ENCODE results near the gene RNF125. TPM values are rescaled to one million over a fixed set of nuclear protein-coding genes. Genes with fewer than 3 reads are reported as not detected.

Gene RNF125
- total and polyA plus RNA-seq, 9 of the 15 experiments (the other 6 are each of a cell fraction or from before 2014, with no cell fraction given), result 0.01 to 0.29 (median 0.07) TPM; not detected in 1

DNA sequence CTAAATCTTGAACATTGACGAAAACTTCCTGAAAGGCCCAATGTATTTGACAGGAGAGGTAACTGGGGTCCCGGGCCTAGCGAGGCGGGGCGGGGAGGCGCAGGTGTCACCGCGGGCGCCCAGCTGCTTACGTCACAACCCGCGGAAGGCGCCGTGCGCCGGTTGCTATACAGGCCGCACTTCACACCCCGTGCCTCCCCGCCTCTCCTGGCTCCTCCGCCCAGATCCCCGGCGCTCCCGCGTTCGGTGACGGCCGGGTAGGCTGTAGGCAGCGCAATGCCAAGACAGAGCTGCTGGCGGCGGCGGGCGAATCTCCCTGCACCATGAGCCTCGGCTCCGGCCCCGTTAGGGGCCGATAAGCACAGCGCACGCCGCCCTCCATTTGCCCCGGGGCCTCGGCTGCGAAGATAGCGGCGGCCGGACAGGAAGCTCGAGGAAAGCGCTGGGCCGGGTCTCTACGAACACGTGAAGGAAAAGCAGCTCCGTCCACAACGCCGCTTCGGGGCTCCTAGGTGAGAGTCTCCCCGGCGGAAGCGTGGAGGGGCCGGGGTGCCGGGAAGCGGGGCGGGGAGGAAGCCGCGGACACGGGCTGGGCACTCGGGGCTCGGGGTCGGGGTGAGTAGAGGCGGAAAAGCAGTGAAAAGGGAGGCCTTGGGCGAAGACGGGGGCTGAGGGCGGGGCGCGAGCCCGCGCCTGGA, 73.2 kb downstream of the RNF125 start, which contains the start of gene RNF138 (continued):
- TF ChIP-seq SAFB2 (IDR thresholded peaks at IDR 0.05; ENCODE audit: borderline replicate concordance, low read depth, low read length, severe bottlenecking) (no peak), EZH2 (IDR thresholded peaks at IDR 0.05; ENCODE audit: borderline replicate concordance, low read depth, low read length) (no peak), PYGO2 (tag; IDR thresholded peaks at IDR 0.05) (no peak), RBM15 (IDR thresholded peaks at IDR 0.05; ENCODE audit: insufficient read depth, low read length) (no peak), CCNT2 (IDR thresholded peaks at IDR 0.05; ENCODE audit: borderline replicate concordance, extremely low read depth, insufficient read length, low read depth, low read length) (peak; percentile 78), ZC3H8 (IDR thresholded peaks at IDR 0.05) (no peak), RHOXF2B (CRISPR knock-in tag; conservative IDR thresholded peaks at IDR 0.05) (no peak), TOE1 (IDR thresholded peaks at IDR 0.05; ENCODE audit: borderline replicate concordance) (peak; percentile 63; the same call in 1 of the 2 replicates), TOE1 (CRISPR knock-in tag; IDR thresholded peaks at IDR 0.05; ENCODE audit: borderline replicate concordance, low read depth) (no peak), RBM25 (IDR thresholded peaks at IDR 0.05; ENCODE audit: low read depth, low read length, severe bottlenecking) (no peak), ZNF121 (CRISPR knock-in tag; conservative IDR thresholded peaks at IDR 0.05) (no peak), MYC (IDR thresholded peaks at IDR 0.05; ENCODE audit: low read depth, low read length) (peak; percentile 80), MYC (CRISPR knock-in tag; IDR thresholded peaks at IDR 0.05; ENCODE audit: borderline replicate concordance, low read depth) (peak; percentile 96), ZFX (CRISPR knock-in tag; IDR thresholded peaks at IDR 0.05) (peak; percentile 100), HDAC2 (IDR thresholded peaks at IDR 0.05) (no peak), RAD51 (IDR thresholded peaks at IDR 0.05; ENCODE audit: borderline replicate concordance, low read depth) (no peak), ZEB2 (IDR thresholded peaks at IDR 0.05) (no peak), NR2F6 (CRISPR knock-in tag; IDR thresholded peaks at IDR 0.05) (no peak), MTA1 (IDR thresholded peaks at IDR 0.05; ENCODE audit: borderline replicate concordance) (peak; percentile 92), HDAC8 (tag; IDR thresholded peaks at IDR 0.05) (0 out of 2 replicates have a peak, but pooled peaks have one; percentile 76), RFX1 (IDR thresholded peaks at IDR 0.05) (peak; percentile 37), SIRT6 (IDR thresholded peaks at IDR 0.05; ENCODE audit: low read depth, low read length) (no peak), OTX1 (CRISPR knock-in tag; IDR thresholded peaks at IDR 0.05) (no peak), KLF6 (CRISPR knock-in tag; IDR thresholded peaks at IDR 0.05; ENCODE audit: borderline replicate concordance) (no peak)
- TF ChIP-seq, protein P1, sequence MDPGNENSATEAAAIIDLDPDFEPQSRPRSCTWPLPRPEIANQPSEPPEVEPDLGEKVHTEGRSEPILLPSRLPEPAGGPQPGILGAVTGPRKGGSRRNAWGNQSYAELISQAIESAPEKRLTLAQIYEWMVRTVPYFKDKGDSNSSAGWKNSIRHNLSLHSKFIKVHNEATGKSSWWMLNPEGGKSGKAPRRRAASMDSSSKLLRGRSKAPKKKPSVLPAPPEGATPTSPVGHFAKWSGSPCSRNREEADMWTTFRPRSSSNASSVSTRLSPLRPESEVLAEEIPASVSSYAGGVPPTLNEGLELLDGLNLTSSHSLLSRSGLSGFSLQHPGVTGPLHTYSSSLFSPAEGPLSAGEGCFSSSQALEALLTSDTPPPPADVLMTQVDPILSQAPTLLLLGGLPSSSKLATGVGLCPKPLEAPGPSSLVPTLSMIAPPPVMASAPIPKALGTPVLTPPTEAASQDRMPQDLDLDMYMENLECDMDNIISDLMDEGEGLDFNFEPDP (CRISPR knock-in tag; IDR thresholded peaks at IDR 0.05), result no peak
- TF ChIP-seq, protein P2, sequence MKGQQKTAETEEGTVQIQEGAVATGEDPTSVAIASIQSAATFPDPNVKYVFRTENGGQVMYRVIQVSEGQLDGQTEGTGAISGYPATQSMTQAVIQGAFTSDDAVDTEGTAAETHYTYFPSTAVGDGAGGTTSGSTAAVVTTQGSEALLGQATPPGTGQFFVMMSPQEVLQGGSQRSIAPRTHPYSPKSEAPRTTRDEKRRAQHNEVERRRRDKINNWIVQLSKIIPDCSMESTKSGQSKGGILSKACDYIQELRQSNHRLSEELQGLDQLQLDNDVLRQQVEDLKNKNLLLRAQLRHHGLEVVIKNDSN (CRISPR knock-in tag; IDR thresholded peaks at IDR 0.05), result no peak
- TF ChIP-seq, protein P3, sequence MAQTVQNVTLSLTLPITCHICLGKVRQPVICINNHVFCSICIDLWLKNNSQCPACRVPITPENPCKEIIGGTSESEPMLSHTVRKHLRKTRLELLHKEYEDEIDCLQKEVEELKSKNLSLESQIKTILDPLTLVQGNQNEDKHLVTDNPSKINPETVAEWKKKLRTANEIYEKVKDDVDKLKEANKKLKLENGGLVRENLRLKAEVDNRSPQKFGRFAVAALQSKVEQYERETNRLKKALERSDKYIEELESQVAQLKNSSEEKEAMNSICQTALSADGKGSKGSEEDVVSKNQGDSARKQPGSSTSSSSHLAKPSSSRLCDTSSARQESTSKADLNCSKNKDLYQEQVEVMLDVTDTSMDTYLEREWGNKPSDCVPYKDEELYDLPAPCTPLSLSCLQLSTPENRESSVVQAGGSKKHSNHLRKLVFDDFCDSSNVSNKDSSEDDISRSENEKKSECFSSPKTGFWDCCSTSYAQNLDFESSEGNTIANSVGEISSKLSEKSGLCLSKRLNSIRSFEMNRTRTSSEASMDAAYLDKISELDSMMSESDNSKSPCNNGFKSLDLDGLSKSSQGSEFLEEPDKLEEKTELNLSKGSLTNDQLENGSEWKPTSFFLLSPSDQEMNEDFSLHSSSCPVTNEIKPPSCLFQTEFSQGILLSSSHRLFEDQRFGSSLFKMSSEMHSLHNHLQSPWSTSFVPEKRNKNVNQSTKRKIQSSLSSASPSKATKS (CRISPR knock-in tag; IDR thresholded peaks at IDR 0.05), result no peak
